ENCODE results near the gene ALG10B.

- TF ChIP-seq EZH2 (IDR thresholded peaks at IDR 0.05; ENCODE audit: borderline replicate concordance, insufficient read depth, low read length, poor library complexity, severe bottlenecking), result no peak
- TF ChIP-seq POLR2AphosphoS5 (IDR thresholded peaks at IDR 0.05), result no peak
- TF ChIP-seq CTCF (IDR thresholded peaks at IDR 0.05; ENCODE audit: poor library complexity, severe bottlenecking), result no peak
- TF ChIP-seq TAF1 (IDR thresholded peaks at IDR 0.05; ENCODE audit: low read depth), result no peak
- no peak for TF ChIP-seq RAD21 (conservative IDR thresholded peaks at IDR 0.05)
- TF ChIP-seq SMC3 (conservative IDR thresholded peaks at IDR 0.05; ENCODE audit: poor library complexity), result no peak
- TF ChIP-seq EP300 (conservative IDR thresholded peaks at IDR 0.05; ENCODE audit: poor library complexity, severe bottlenecking), result no peak
- TF ChIP-seq REST (IDR thresholded peaks at IDR 0.05; ENCODE audit: borderline replicate concordance), result no peak
- TF ChIP-seq MXI1 (conservative IDR thresholded peaks at IDR 0.05; ENCODE audit: poor library complexity, severe bottlenecking), result no peak
Observed at GRCh38 chr12:38269897-38270296, 46.7 kb upstream of the ALG10B start.

Data from neural cell (in vitro differentiated cells).